ENCODE measurements around the gene PARD3B.

The PARD3B gene

DNA sequence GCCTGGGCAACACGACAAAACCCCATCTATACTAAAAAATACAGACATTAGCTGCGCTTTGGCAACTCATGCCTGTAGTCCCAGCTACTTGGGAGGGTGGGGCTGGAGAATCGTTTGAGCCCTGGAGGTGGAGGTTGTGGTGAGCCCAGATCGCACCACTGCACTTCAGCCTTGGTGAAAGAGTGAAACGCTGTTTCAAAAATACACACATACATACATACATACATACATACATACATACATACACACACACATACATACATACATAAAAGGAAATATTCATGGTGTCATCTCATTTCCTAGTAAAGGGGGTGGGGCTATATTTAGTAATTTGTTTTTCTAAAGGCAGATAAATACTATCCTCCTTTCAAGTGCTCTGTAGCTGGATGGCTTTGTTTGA is 205.1 kb downstream of the PARD3B start:
- DNase-seq (ENCODE audit: low read depth in 2 of 2): no peak

DNA sequence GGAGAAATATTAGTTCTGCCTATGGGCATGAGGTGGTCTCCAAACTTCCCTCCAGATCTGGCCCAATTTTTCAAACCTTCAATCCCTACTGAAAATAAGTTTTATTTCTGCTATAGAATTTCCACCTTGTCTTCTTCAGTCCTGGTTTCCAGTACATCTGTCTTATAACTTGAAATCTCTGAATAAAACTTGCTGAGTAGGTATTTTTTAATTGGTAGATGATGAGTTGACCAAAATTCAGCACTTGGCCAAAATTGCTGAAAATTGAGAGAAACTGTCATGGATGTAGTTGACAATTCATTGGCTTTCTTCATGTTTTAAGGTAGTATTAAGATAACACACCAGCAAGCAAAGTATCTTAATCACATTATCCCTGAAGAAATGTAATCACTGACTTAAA is 206.2 kb downstream of the PARD3B start:
- DNase-seq (ENCODE audit: low read depth in 2 of 2): no peak

DNA sequence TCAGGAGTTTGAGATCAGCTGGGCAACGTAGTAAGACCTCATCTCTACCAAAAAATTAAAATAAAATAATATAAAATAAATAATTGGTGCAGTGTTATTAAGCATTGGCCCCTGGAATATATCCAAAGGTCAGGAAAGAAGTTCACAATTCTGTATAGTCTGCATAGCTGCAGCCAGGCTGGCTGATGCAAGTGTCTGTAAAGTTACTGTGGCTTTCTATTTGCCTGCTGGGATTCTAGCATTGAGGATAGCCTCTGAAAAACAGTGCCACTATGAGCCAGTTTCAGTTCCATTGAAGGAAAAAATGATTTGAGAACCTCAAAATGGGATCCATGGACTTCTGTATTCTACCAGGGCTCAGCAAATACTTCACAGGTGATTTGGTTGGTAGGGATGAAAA is 208.6 kb downstream of the PARD3B start:
- DNase-seq (ENCODE audit: low read depth in 2 of 2): no peak

DNA sequence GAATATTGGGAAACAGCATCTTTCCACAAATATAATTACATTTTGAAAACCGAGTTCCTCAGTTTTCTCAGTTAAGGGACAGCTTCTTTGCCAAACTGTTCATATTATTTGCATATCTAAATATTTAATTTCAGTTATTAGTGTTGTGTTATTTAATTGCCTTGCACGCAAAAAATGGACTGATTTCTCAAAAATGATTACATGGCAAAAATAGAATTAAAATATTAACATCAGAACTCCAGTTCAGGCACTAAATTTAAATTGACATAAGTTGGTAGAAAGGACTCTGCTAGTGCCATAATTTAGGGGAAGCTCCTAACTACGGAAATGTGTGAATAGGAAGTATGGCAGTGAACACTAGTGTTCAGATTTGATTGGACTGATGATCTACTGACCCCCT is 209.6 kb downstream of the PARD3B start:
- DNase-seq (ENCODE audit: low read depth in 2 of 2): no peak

DNA sequence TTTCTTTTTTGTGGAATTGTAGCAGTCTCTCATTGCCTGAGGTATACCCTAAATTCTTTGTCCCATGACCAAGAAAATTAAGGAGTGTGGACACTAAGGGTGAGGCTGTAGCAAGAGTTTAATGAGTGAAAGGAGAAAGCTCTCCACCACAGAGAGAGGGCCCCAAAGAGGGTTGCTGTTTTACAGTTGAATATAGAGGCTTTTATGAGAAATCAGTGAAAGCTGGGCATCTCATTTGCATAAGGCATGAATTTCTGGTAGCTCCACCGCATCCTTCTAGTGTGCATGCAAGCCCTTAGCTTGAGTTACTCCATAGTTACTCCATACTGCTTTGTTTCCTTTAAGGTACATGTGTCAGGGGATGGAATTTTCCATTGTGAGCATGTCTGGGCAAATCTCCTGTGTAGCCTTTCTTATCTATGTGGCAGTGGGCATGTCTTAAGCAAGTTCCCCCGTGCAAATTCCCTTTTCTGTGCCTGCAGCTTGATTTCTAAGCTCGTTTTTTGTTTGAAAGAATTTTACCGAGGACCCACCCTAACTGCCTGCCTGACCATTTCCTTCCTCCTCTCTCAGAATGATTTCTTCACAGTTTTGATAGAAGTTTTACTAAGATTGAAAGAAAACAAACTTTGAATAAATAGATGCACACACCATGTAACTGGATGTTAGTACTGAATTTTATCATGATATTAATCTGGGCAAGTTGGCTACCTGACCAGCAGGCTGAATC is 218.9 kb downstream of the PARD3B start:
- DNase-seq (ENCODE audit: low read depth in 2 of 2): no peak

DNA sequence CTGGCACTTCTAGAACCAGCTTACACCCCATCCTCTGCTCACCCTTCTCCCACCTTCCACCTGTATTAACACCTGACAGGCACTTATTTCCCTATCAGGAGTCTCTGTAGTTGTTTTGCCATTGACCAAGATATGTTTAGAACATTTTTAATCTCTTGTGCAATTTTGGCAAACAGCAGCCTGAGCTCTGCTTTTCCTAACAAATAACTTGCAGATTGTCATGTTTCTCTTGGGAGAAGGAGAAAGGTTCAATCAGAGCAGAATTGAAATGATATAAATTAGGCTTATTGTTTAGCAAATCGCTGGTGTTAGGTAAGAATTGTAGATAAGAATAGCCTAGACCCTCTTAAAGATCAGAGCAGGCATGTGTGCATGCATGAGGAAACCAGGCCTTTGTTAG is 225.5 kb downstream of the PARD3B start:
- DNase-seq (ENCODE audit: low read depth in 2 of 2): no peak

DNA sequence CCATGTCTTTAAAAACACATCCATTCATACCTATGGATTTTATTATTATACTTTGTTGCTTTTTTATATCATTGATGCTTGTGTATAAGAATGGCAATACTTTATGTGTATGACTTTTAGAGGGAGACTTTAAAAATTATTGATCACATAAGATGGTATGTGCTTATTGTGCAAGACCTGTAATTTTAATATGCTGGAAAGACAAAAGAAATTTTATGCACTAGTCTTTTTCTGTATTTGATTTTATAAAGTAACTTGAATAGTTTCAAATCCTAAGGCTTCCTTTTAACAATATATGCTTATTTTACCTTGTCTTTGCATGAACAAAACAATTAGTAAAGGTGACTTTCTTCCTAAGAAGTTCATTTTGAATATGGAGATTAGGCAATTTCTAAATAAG is 226.4 kb downstream of the PARD3B start:
- DNase-seq (ENCODE audit: low read depth in 2 of 2): no peak

DNA sequence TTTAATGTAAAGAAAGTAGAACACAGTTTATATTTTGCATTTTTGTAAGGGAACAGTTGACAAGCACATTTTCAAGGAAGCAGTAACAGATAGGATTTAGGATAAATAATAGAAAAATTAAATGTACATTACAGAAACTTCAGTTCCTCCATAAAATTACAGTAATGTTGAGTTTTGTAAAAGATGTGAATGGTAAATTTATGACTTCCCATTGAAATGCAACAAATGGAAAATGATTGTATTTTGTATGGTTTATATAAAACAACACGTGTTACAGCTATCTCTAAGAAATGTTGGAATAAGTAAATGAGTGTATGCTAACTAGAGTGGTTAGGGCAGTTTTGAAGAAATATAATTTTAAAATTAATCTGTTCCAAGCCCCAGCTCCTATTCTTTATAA is 227.3 kb downstream of the PARD3B start:
- no peak for DNase-seq (ENCODE audit: low read depth in 2 of 2)

DNA sequence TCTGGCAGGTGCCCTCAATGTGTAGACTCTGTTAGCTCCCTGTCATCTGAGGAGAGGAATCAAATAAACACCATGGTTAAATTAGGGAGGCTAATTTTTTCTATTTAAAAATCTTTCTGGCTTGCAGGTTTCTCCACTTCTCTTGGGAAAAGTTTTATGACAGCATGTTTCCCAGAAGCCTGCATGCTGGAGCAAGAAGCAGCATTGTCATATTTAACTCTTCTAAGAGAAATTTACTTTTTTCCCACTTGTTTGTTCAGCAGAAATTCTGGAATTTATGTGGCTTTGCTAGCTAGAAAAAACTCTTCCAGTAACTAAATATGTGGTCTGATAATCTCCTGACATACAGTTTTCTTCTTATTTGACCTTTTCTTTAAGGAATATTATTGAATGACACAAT is 230.5 kb downstream of the PARD3B start:
- no peak for DNase-seq (ENCODE audit: low read depth in 2 of 2)

DNA sequence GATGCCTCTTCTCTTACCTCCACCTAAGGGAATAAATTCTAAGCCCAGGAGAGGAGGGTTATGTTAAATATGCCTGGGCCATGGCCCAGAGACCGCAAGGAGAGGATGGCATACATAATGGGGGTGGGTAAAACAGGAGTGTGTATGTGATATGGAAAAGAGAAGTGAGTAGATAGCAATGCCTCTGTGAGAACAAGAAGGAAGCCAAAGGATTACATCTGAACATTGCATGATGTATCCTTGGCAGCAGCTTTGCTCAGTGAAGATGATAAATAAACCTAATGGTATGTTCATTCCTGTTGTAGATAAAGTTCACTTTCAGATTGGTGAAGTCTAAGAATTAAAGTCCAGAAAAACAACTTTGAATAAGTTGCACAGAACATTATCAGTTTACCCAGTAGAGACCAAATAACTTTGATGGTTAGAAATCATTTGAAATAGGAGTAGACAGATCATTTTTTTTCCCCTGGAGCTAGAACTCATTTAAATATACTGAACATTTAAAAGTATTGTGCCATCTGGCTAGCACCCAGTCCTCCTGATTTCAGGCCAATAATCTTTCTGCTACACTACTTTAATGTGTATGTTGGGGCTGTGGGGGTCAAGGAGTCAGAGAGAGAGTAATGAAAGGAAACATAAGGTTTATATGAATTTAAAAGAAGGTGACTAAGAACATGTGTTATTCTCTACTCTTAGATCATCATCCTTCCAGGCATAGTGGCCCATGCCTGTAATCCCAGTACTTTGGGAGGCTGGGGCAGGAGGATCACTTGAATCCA is 231.7 kb downstream of the PARD3B start:
- DNase-seq (ENCODE audit: low read depth in 2 of 2): no peak

DNA sequence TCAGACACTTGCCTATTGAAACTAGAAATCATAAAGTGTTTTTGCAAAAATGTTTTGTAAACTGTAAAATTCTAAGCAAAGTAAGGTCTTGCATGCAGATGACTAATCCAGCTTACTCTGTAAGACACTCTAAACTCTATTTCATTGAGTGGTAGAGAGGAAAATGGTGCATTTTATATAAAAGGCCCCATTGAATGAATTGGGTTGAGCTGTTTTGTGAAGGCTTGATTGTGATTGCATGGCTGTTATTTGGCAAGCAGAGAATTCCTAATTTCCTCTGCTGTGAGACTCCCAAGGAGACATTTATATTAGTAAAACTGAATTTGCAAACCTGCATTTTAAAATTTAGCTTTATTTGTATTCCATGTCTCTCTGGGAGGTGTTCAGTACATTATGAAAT is 234.5 kb downstream of the PARD3B start:
- no peak for DNase-seq (ENCODE audit: low read depth in 2 of 2)

DNA sequence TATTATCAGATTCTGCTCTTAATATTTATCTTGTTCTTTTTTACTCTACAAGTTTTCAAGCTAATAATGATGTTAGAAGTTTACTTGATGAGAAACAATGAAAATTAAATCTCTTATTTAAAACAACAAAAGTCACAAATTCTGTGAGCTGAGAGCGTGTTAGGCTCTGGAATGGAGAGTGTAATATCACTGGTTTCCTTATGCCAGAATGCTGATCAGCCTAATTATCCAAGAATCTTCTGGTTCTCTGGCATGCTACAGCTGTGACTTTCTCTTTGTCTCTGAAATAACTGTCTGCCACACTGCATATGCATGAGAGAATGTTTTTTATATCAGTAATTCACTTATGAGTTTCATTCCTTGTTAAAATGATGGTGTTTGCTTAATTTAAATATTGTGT is 236.7 kb downstream of the PARD3B start:
- no peak for DNase-seq (ENCODE audit: low read depth in 2 of 2)

DNA sequence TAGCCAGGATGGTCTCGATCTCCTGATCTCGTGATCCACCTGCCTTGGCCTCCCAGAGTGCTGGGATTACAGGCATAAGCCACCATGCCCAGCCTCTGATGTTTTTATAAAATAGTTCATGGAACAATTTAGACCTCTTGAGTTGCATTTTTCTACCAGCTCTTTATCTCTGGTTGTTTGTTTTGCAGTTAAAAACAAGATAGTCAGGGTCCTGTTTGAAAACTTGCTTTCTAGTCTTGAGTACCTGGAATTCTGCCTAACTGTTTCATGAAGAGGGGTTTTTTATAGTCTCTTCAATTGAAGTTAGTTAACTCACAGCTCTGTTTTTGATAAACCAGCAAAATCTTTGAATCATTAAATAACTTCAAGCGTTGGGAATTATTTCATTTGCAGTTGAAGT is 244.8 kb downstream of the PARD3B start:
- no peak for DNase-seq (ENCODE audit: low read depth in 2 of 2)

DNA sequence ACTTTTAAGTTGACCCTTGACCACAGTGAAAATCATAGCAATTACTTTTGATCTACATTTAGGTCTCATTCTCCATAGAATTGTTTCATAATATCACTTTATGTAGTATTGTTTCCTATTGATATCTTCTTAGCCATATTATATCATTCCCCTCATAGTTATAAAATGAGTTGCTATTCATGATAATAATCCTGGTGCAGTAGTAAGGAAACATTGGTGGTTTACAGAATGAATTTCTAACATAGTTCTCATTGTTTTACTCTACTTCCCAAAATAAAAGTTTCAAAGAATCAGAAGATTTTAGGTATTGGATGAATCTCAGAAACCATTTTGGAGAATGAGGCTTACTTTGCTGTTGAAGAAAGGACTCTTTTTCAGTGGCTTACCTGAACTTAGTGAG is 246.0 kb downstream of the PARD3B start:
- DNase-seq (ENCODE audit: low read depth in 2 of 2): no peak

DNA sequence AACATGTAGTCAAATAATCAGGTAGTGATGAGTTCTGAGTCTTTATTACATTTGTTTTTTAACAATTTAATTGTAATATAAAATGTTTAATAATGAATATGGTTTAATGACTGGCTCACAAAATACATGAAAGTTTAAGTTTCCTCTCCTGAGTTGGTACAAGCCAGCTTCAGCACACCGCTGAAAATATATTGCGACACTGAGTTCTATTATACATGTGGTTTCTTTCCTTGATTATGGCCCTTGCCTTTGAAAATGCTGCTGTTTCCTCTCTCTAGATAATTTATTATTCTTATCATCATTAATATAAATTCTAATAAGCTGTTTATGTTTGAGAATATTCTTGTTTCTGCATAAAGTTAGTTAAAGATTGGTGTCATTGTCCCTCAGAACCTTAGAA is 249.3 kb downstream of the PARD3B start:
- DNase-seq (ENCODE audit: low read depth in 2 of 2): no peak

DNA sequence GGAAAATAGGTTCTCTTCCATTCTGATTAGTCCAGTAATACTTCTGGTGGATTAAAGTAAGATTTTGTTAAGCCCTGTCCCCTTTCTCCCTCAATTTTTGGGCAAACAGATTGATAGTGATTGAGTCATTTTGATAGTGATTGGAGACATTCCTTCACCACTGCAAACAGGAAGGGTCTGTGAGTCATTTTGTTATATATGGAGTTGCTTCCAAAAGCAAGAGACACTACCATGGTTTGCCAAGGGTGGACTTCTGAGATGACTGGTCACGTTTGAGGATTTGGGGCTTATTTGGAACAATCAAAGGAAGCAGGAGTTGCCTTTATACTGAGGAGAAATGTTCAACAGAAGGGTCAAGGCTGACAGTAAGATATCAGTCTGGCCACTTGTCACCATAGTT is 249.9 kb downstream of the PARD3B start:
- no peak for DNase-seq (ENCODE audit: low read depth in 2 of 2)

DNA sequence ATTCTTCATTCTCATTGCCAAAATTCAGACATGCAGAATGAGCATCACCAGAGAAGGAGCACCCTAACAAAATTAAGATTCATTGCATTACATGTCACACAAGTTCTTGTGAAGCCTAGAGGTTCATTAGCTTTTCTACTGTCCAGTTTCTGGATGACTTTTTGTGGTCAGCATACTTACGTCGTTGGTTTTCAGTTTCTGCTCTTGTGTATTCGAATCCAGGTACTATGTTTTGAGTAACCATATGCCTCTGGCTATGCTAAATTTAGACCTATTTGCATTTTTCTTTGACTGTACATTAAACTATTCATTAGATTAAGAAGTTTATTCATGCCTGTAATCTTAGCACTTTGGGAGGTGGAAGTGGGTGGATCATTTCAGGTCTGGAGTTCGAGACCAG is 251.3 kb downstream of the PARD3B start:
- no peak for DNase-seq (ENCODE audit: low read depth in 2 of 2)

DNA sequence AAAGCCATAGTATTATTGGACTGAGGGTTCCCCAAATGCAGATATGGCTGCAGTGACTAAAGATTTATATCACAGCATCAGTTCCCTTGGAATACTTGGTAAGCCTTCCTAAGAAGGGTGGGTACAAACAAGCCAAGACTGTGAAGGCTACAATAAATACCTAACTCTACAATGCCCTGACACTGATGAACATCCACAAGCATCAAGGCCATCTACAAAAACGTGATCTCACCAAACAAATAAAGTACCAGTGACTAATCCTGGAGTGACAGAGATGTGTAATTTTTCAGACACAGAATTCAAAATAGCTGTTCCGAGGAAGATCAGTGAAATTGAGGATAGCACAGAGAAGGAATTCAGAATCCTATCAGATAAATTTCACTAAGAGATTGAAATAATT is 254.5 kb downstream of the PARD3B start:
- no peak for DNase-seq (ENCODE audit: low read depth in 2 of 2)

DNA sequence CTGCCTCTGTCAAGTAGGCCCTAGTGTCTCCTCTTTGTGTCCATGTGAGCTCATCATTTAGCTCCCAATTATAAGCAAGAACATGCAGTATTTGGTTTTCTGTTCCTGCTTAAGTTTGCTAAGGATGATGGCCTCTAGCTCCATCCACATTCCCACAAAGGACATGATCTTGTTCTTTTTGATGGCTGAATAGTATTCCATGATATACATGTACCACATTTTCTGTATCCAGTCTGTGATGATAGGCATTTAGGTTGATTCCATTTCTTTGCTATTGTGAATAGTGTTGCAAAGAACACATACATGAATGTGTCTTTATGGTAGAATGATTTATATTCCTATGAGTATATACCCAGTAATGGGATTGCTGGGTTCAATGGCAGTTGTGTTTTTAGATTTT is 263.2 kb downstream of the PARD3B start:
- no peak for DNase-seq (ENCODE audit: low read depth in 2 of 2)

DNA sequence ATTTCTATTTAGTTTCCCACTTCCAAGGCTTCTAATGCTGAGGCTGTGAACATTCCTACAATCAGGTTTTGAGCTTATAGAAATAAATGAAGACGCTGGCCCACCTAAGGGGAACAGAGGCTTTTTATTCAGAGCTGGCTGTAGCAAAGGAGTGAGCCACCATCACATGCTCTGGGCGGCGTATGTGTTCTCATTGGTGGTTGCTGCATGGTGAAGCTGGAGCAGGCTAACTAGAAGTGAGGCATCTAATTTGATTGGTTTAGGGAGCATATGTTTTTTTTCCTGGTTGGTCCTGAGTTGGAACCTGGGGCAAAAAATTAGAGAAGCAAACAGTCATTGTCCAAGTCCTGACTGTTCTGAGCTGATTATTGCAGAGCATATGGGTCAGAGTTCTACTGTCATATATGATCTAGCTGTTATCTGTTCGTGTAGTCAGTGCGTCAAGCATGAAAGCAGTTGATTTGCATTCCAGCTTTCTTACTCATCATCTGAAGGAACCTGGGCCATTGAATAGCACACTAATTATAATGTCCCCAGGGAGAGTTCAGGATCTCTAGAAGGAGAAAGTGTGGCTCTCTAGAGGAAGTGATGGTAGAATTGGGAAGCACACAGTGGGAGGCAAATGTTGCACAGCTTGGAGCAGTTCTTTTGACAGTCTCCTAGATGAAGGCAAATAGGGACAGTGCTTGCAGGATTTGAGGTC is 279.6 kb downstream of the PARD3B start:
- DNase-seq (ENCODE audit: low read depth in 2 of 2): no peak

DNA sequence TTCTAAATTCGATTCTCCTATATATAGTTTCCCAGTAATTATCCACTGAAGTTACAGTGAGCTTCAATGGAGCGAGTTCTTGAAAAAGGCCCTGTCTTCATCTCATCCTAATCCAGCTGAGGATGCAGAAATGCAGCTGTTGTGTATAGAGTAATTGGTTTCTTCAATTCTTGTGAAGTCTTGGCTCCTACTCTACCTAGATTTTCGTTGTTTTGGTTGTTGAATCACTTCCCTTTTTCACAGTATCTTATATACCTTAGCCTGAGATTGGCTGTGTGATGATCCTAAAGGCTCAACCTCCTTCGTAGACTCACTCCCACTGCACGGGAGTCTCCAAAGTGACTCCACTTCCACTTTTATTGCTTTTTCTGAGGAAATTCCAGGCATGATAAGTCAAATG is 280.4 kb downstream of the PARD3B start:
- DNase-seq (ENCODE audit: low read depth in 2 of 2): no peak

DNA sequence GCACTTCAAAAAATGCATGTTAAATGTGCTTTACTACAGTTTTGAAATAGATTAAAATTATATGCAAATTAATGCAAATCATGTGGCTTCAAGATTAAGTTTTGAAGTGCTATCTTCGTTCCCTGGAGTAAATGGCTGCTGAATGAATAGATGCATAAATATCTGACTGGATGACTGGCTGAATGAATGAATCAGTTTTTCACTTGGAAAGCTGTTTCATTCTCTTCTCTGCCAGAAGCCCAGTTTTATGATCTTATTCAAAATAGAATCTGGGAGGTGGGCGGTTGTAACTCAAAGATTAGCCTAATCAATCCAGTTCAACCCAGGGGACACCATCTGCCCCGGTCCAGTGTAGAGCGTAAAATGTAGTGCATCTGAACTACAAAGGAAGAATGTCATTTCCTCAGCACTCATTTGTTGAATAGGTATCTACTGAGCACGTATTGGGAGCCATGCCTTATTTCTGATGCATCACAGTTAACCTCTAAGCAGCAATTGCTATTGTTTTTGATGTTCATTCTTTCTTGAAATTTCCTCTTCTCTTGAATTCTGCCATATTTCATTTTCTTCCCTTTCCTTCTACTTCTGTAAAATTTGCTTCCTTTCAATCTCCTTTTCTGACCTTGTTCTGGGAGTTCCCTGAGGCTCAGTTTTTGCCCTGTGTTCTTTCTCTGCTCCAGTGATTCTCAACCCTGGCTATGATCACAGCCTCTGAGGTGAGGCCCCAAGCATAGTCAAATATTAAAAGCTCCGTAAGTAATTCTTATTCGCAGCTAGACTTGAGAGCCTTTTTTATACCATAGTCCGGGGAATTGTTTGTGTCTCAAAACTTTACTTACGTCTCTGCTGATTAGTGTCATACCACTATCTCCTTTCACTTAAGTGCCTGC is 282.7 kb downstream of the PARD3B start:
- no peak for DNase-seq (ENCODE audit: low read depth in 2 of 2)
